Measurements from ENCODE around the gene DDAH1. TPM values are rescaled to one million over a fixed set of nuclear protein-coding genes. Genes with fewer than 3 reads are reported as not detected.

The DDAH1 gene
- polyA plus RNA-seq, 1 donor from 2014 or later: 42.7 TPM

DNA sequence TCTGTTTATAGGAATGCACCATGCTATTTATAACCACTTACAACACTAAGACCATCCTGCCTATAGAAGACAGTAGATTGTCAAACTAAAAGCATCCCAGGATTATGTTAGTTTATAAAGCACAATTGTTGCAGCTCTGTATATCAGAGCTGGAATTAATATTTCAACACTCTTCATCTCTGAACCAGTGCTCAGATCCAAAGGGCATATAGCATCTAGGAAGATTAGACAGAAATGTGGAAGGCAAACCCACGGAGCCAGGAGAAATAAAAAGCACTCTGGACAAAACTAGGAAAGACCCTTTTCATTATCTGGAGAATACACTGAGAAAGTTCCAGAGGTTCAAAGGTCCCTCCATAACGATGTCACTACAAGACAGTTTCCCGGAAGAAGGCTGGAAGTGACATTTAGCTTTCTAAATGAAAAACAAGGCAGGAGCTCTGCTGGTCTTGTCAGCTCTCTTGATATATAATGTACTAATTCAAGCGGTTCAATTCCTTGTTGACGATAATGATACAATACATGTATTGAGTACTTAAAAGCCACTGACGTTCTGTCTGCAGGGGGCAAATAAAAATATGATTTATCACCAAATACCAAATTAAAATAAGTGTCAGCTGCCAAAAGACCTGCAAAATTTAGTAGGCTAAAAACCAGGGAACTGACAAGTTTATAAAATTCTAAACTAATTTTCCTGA is 96.7 kb downstream of the DDAH1 start:
- no peaks in the 10 kb centered on the region for H3F3A ChIP-seq (ENCODE audit: insufficient read depth, low read length, poor library complexity, severe bottlenecking)
- no peak overlapping the region for H3K4me3 ChIP-seq (ENCODE audit: low read length)
- H3K27me3 ChIP-seq (ENCODE audit: insufficient read depth, low read depth, low read length): no peaks in the 10 kb centered on the region
- H3K9me3 ChIP-seq (ENCODE audit: low read length): no peaks in the 10 kb centered on the region
- H3K9me2 ChIP-seq (ENCODE audit: insufficient read depth, low read length): no peaks in the 10 kb centered on the region
- no peak overlapping the region for H3K27ac ChIP-seq (ENCODE audit: low read length)
- peaks cover 21% of the 10 kb centered on the region for H3K79me2 ChIP-seq (replicated peaks; ENCODE audit: insufficient read depth, low read length)
- no peak overlapping the region for H3K4me2 ChIP-seq (ENCODE audit: low read length)
- H3K36me3 ChIP-seq (ENCODE audit: insufficient read depth, low read length): no peaks in the 10 kb centered on the region
- no peak overlapping the region for H2AFZ ChIP-seq (ENCODE audit: low read depth, low read length)
- H3K9ac ChIP-seq (ENCODE audit: low read length): no peak overlapping the region
- no peak for TF ChIP-seq EZH2 (IDR thresholded peaks at IDR 0.05; ENCODE audit: borderline replicate concordance, insufficient read depth, low read length, poor library complexity, severe bottlenecking)
- TF ChIP-seq TAF1 (IDR thresholded peaks at IDR 0.05; ENCODE audit: low read depth): no peak
- TF ChIP-seq, protein P1, sequence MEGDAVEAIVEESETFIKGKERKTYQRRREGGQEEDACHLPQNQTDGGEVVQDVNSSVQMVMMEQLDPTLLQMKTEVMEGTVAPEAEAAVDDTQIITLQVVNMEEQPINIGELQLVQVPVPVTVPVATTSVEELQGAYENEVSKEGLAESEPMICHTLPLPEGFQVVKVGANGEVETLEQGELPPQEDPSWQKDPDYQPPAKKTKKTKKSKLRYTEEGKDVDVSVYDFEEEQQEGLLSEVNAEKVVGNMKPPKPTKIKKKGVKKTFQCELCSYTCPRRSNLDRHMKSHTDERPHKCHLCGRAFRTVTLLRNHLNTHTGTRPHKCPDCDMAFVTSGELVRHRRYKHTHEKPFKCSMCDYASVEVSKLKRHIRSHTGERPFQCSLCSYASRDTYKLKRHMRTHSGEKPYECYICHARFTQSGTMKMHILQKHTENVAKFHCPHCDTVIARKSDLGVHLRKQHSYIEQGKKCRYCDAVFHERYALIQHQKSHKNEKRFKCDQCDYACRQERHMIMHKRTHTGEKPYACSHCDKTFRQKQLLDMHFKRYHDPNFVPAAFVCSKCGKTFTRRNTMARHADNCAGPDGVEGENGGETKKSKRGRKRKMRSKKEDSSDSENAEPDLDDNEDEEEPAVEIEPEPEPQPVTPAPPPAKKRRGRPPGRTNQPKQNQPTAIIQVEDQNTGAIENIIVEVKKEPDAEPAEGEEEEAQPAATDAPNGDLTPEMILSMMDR (IDR thresholded peaks at IDR 0.05; ENCODE audit: poor library complexity, severe bottlenecking): no peak
- no peak for TF ChIP-seq SMC3 (conservative IDR thresholded peaks at IDR 0.05; ENCODE audit: poor library complexity)
- TF ChIP-seq POLR2AphosphoS5 (IDR thresholded peaks at IDR 0.05): no peak
- TF ChIP-seq EP300 (conservative IDR thresholded peaks at IDR 0.05; ENCODE audit: poor library complexity, severe bottlenecking): no peak
- TF ChIP-seq RAD21 (conservative IDR thresholded peaks at IDR 0.05): no peak
- TF ChIP-seq, protein P2, sequence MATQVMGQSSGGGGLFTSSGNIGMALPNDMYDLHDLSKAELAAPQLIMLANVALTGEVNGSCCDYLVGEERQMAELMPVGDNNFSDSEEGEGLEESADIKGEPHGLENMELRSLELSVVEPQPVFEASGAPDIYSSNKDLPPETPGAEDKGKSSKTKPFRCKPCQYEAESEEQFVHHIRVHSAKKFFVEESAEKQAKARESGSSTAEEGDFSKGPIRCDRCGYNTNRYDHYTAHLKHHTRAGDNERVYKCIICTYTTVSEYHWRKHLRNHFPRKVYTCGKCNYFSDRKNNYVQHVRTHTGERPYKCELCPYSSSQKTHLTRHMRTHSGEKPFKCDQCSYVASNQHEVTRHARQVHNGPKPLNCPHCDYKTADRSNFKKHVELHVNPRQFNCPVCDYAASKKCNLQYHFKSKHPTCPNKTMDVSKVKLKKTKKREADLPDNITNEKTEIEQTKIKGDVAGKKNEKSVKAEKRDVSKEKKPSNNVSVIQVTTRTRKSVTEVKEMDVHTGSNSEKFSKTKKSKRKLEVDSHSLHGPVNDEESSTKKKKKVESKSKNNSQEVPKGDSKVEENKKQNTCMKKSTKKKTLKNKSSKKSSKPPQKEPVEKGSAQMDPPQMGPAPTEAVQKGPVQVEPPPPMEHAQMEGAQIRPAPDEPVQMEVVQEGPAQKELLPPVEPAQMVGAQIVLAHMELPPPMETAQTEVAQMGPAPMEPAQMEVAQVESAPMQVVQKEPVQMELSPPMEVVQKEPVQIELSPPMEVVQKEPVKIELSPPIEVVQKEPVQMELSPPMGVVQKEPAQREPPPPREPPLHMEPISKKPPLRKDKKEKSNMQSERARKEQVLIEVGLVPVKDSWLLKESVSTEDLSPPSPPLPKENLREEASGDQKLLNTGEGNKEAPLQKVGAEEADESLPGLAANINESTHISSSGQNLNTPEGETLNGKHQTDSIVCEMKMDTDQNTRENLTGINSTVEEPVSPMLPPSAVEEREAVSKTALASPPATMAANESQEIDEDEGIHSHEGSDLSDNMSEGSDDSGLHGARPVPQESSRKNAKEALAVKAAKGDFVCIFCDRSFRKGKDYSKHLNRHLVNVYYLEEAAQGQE (IDR thresholded peaks at IDR 0.05; ENCODE audit: borderline replicate concordance): no peak
- TF ChIP-seq MXI1 (conservative IDR thresholded peaks at IDR 0.05; ENCODE audit: poor library complexity, severe bottlenecking): no peak
- H4K20me1 ChIP-seq (ENCODE audit: insufficient read depth): no peaks in the 10 kb centered on the region

DNA sequence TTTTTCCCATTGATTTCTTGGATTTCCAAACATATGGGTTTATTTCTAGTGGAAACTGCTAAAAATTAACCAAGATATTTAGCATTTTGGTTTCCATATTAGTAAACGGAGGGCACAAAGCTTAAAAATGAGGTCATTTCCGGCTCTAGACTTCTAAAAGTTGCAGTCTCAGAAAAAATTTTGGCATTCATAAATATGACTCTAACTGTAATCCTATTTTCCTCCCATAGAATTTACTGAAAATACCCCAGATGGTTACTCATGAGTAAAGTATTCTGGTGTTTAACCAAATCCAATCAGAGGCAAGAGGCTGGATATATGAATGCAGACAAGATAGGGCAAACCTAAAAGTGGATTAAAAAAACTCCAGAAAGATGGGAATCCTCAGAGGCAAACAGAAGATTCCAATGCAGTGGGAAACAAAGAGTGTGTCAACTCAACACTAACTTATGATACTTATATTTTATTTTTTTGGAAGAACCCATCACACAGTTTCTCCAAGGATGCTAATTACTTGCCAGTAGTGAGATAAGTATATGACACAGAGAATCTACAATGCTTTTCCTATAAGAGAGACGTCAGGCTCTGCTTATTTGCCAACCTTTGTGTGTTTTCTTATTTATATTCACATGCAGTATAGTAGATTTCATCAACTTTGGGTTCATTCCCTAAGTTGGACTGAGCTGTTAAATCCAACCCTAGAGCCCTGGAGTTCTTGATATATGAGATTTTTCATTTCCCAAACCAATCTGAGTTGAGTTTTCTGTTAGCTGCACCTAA is 98.4 kb downstream of the DDAH1 start:
- Histone ChIP-seq H3K36me3 (ENCODE audit: insufficient read depth, low read length) (no peaks in the 10 kb centered on the region), H3K9me2 (ENCODE audit: insufficient read depth, low read length) (no peaks in the 10 kb centered on the region), H3K79me2 (replicated peaks; ENCODE audit: insufficient read depth, low read length) (peaks cover 24% of the 10 kb centered on the region), H2AFZ (ENCODE audit: low read depth, low read length) (no peak overlapping the region), H4K20me1 (ENCODE audit: insufficient read depth) (no peaks in the 10 kb centered on the region), H3K4me3 (ENCODE audit: low read length) (no peak overlapping the region), H3K4me2 (ENCODE audit: low read length) (no peak overlapping the region), H3K27ac (ENCODE audit: low read length) (no peak overlapping the region), H3K9me3 (ENCODE audit: low read length) (no peaks in the 10 kb centered on the region), H3K9ac (ENCODE audit: low read length) (no peak overlapping the region), H3F3A (ENCODE audit: insufficient read depth, low read length, poor library complexity, severe bottlenecking) (no peaks in the 10 kb centered on the region), H3K27me3 (ENCODE audit: insufficient read depth, low read depth, low read length) (no peaks in the 10 kb centered on the region)
- TF ChIP-seq, protein P2 (IDR thresholded peaks at IDR 0.05; ENCODE audit: borderline replicate concordance): no peak
- TF ChIP-seq TAF1 (IDR thresholded peaks at IDR 0.05; ENCODE audit: low read depth): no peak
- TF ChIP-seq RAD21 (conservative IDR thresholded peaks at IDR 0.05): no peak
- TF ChIP-seq SMC3 (conservative IDR thresholded peaks at IDR 0.05; ENCODE audit: poor library complexity): no peak
- no peak for TF ChIP-seq MXI1 (conservative IDR thresholded peaks at IDR 0.05; ENCODE audit: poor library complexity, severe bottlenecking)
- TF ChIP-seq EZH2 (IDR thresholded peaks at IDR 0.05; ENCODE audit: borderline replicate concordance, insufficient read depth, low read length, poor library complexity, severe bottlenecking): no peak
- TF ChIP-seq, protein P1 (IDR thresholded peaks at IDR 0.05; ENCODE audit: poor library complexity, severe bottlenecking): no peak
- TF ChIP-seq EP300 (conservative IDR thresholded peaks at IDR 0.05; ENCODE audit: poor library complexity, severe bottlenecking): no peak
- no peak for TF ChIP-seq POLR2AphosphoS5 (IDR thresholded peaks at IDR 0.05)

All from neural cell (in vitro differentiated cells).